ENCODE results near the gene GNG11. TPM values are rescaled to one million over a fixed set of nuclear protein-coding genes. Genes with fewer than 3 reads are reported as not detected.

Gene GNG11
- total RNA-seq, 2 experiments from 2014 or later, result not detected

- Mint-ChIP-seq H3K9me3 (no peaks in the 10 kb centered on the region), H3K36me3 (ENCODE audit: low read depth) (no peaks in the 10 kb centered on the region), H3K4me1 (no peaks in the 10 kb centered on the region), H3K27me3 (peaks cover 6% of the 10 kb centered on the region), H3K4me3 (no peak overlapping the region), H3K27ac (no peak overlapping the region)
- ChIA-PET CTCF (no interaction called here), POLR2A (no interaction called here)
- DNase-seq, result no peak
Observed at GRCh38 chr7:93944673-93945072, 23.1 kb downstream of the GNG11 start.

GRCh38 chr7:93945083-93945482 is 23.5 kb downstream of the GNG11 start:
- no peak overlapping the region for H3K4me3 Mint-ChIP-seq

GRCh38 chr7:93945756-93946535 is 24.4 kb downstream of the GNG11 start:
- Mint-ChIP-seq H3K4me1 (no peaks in the 10 kb centered on the region), H3K4me3 (no peak overlapping the region), H3K27ac (no peak overlapping the region), H3K36me3 (ENCODE audit: low read depth) (no peaks in the 10 kb centered on the region), H3K27me3 (peaks cover 4% of the 10 kb centered on the region), H3K9me3 (no peaks in the 10 kb centered on the region)
- ChIA-PET POLR2A (no interaction called here), CTCF (no interaction called here)
- no peak for DNase-seq

More at GRCh38 chr7:93945083-93945482, 23.5 kb downstream of the GNG11 start:
- no peaks in the 10 kb centered on the region for H3K4me1 Mint-ChIP-seq
- no peaks in the 10 kb centered on the region for H3K36me3 Mint-ChIP-seq (ENCODE audit: low read depth)
- no peaks in the 10 kb centered on the region for H3K9me3 Mint-ChIP-seq
- H3K27me3 Mint-ChIP-seq, result peaks cover 6% of the 10 kb centered on the region
- POLR2A ChIA-PET, result no interaction called here
- no peak overlapping the region for H3K27ac Mint-ChIP-seq
- no peak for DNase-seq
- CTCF ChIA-PET, result no interaction called here

- no peaks in the 10 kb centered on the region for H3K4me1 Mint-ChIP-seq
- H3K27ac Mint-ChIP-seq, result no peak overlapping the region
- no peak overlapping the region for H3K4me3 Mint-ChIP-seq
- CTCF ChIA-PET, result no interaction called here
- H3K27me3 Mint-ChIP-seq, result peaks cover 4% of the 10 kb centered on the region
- H3K9me3 Mint-ChIP-seq, result no peaks in the 10 kb centered on the region
- POLR2A ChIA-PET, result no interaction called here
- DNase-seq, result no peak
- no peaks in the 10 kb centered on the region for H3K36me3 Mint-ChIP-seq (ENCODE audit: low read depth)
Observed at GRCh38 chr7:93948106-93948505, 26.6 kb downstream of the GNG11 start.

GRCh38 chr7:93948873-93949272 is 27.3 kb downstream of the GNG11 start:
- H3K27ac Mint-ChIP-seq, result no peak overlapping the region

GRCh38 chr7:93949423-93949822 is 27.9 kb downstream of the GNG11 start:
- H3K36me3 Mint-ChIP-seq (ENCODE audit: low read depth), result no peaks in the 10 kb centered on the region
- H3K4me3 Mint-ChIP-seq, result no peak overlapping the region

More at GRCh38 chr7:93948873-93949272, 27.3 kb downstream of the GNG11 start:
- Mint-ChIP-seq H3K4me3 (no peak overlapping the region), H3K4me1 (no peaks in the 10 kb centered on the region), H3K27me3 (peaks cover 2% of the 10 kb centered on the region), H3K9me3 (no peaks in the 10 kb centered on the region), H3K36me3 (ENCODE audit: low read depth) (no peaks in the 10 kb centered on the region)
- CTCF ChIA-PET, result no interaction called here
- DNase-seq, result no peak
- POLR2A ChIA-PET, result no interaction called here

GRCh38 chr7:93955304-93955703 is 33.8 kb downstream of the GNG11 start:
- Mint-ChIP-seq H3K4me1 (no peaks in the 10 kb centered on the region), H3K27me3 (no peaks in the 10 kb centered on the region), H3K9me3 (no peaks in the 10 kb centered on the region), H3K36me3 (ENCODE audit: low read depth) (no peaks in the 10 kb centered on the region), H3K27ac (no peak overlapping the region), H3K4me3 (no peak overlapping the region)
- no peak for DNase-seq
- ChIA-PET POLR2A (no interaction called here), CTCF (no interaction called here)

More at GRCh38 chr7:93949423-93949822, 27.9 kb downstream of the GNG11 start:
- ChIA-PET POLR2A (no interaction called here), CTCF (no interaction called here)
- Mint-ChIP-seq H3K27me3 (peaks cover 2% of the 10 kb centered on the region), H3K27ac (no peak overlapping the region), H3K9me3 (no peaks in the 10 kb centered on the region), H3K4me1 (no peaks in the 10 kb centered on the region)
- no peak for DNase-seq

GRCh38 chr7:93957767-93958166 is 36.2 kb downstream of the GNG11 start:
- H3K4me1 Mint-ChIP-seq, result no peaks in the 10 kb centered on the region

GRCh38 chr7:93958216-93958615 is 36.7 kb downstream of the GNG11 start:
- Mint-ChIP-seq H3K27me3 (no peaks in the 10 kb centered on the region), H3K4me1 (no peaks in the 10 kb centered on the region), H3K4me3 (no peak overlapping the region), H3K36me3 (ENCODE audit: low read depth) (no peaks in the 10 kb centered on the region), H3K27ac (no peak overlapping the region), H3K9me3 (no peaks in the 10 kb centered on the region)
- ChIA-PET CTCF (no interaction called here), POLR2A (no interaction called here)
- no peak for DNase-seq

More at GRCh38 chr7:93957767-93958166, 36.2 kb downstream of the GNG11 start:
- no peaks in the 10 kb centered on the region for H3K27me3 Mint-ChIP-seq
- no peak overlapping the region for H3K27ac Mint-ChIP-seq
- H3K9me3 Mint-ChIP-seq, result no peaks in the 10 kb centered on the region
- no peaks in the 10 kb centered on the region for H3K36me3 Mint-ChIP-seq (ENCODE audit: low read depth)
- ChIA-PET CTCF (no interaction called here), POLR2A (no interaction called here)
- H3K4me3 Mint-ChIP-seq, result no peak overlapping the region
- DNase-seq, result no peak

- H3K27me3 Mint-ChIP-seq, result no peaks in the 10 kb centered on the region
- CTCF ChIA-PET, result no interaction called here
- no peaks in the 10 kb centered on the region for H3K9me3 Mint-ChIP-seq
- POLR2A ChIA-PET, result no interaction called here
- H3K4me1 Mint-ChIP-seq, result no peaks in the 10 kb centered on the region
- H3K36me3 Mint-ChIP-seq (ENCODE audit: low read depth), result no peaks in the 10 kb centered on the region
- DNase-seq, result no peak
- H3K4me3 Mint-ChIP-seq, result no peak overlapping the region
- no peak overlapping the region for H3K27ac Mint-ChIP-seq
Observed at GRCh38 chr7:93958651-93959050, 37.1 kb downstream of the GNG11 start.

- no peak overlapping the region for H3K27ac Mint-ChIP-seq
- POLR2A ChIA-PET, result no interaction called here
- CTCF ChIA-PET, result no interaction called here
- no peaks in the 10 kb centered on the region for H3K27me3 Mint-ChIP-seq
- H3K9me3 Mint-ChIP-seq, result no peaks in the 10 kb centered on the region
- no peak overlapping the region for H3K4me3 Mint-ChIP-seq
- H3K36me3 Mint-ChIP-seq (ENCODE audit: low read depth), result no peaks in the 10 kb centered on the region
- no peaks in the 10 kb centered on the region for H3K4me1 Mint-ChIP-seq
- no peak for DNase-seq
Observed at GRCh38 chr7:93960986-93961385, 39.5 kb downstream of the GNG11 start.

- Mint-ChIP-seq H3K4me3 (no peak overlapping the region), H3K27ac (no peak overlapping the region), H3K36me3 (ENCODE audit: low read depth) (no peaks in the 10 kb centered on the region), H3K27me3 (no peaks in the 10 kb centered on the region), H3K9me3 (no peaks in the 10 kb centered on the region), H3K4me1 (no peaks in the 10 kb centered on the region)
- CTCF ChIA-PET, result no interaction called here
- DNase-seq, result no peak
- POLR2A ChIA-PET, result no interaction called here
Observed at GRCh38 chr7:93964262-93964661, 42.7 kb downstream of the GNG11 start.

GRCh38 chr7:93964813-93965212 is 43.3 kb downstream of the GNG11 start:
- POLR2A ChIA-PET, result no interaction called here

GRCh38 chr7:93968911-93969620 is 47.5 kb downstream of the GNG11 start:
- H3K36me3 Mint-ChIP-seq (ENCODE audit: low read depth), result no peaks in the 10 kb centered on the region
- H3K27me3 Mint-ChIP-seq, result no peaks in the 10 kb centered on the region
- no peaks in the 10 kb centered on the region for H3K4me1 Mint-ChIP-seq
- ChIA-PET POLR2A (no interaction called here), CTCF (no interaction called here)
- H3K4me3 Mint-ChIP-seq, result no peak overlapping the region
- DNase-seq, result no peak
- no peak overlapping the region for H3K27ac Mint-ChIP-seq
- no peaks in the 10 kb centered on the region for H3K9me3 Mint-ChIP-seq

More at GRCh38 chr7:93964813-93965212, 43.3 kb downstream of the GNG11 start:
- DNase-seq, result no peak
- H3K27ac Mint-ChIP-seq, result no peak overlapping the region
- CTCF ChIA-PET, result no interaction called here
- no peak overlapping the region for H3K4me3 Mint-ChIP-seq
- H3K27me3 Mint-ChIP-seq, result no peaks in the 10 kb centered on the region
- H3K9me3 Mint-ChIP-seq, result no peaks in the 10 kb centered on the region
- no peaks in the 10 kb centered on the region for H3K36me3 Mint-ChIP-seq (ENCODE audit: low read depth)
- no peaks in the 10 kb centered on the region for H3K4me1 Mint-ChIP-seq
